GM18909 (cell line): ENCODE data around the gene BICC1.
"Not testable (repeated sequence)": the region's sequence is repeated elsewhere in the genome, so short reads cannot be mapped to it uniquely, and the experiment has no call there.

Experiments used
- ATAC-seq: cut with Tn5 transposase; IDR thresholded peaks from one replicate; pipeline ENCODE4 v1.9.1; 2021; ENCODE audit warnings: mild to moderate bottlenecking; ENCODE audit not compliant: unreplicated experiment, poor library complexity

The BICC1 gene

GRCh38 chr10:58590152-58590840 lies 77.6 kb downstream of the BICC1 start:
- ATAC-seq, result no peak

- no peak for ATAC-seq
Measured at GRCh38 chr10:58590924-58591323, 78.3 kb downstream of the BICC1 start.

- ATAC-seq, result no peak
Measured at GRCh38 chr10:58593008-58593407, 80.3 kb downstream of the BICC1 start.

- not testable (repeated sequence) for ATAC-seq
Measured at GRCh38 chr10:58597211-58597610, 84.5 kb downstream of the BICC1 start.

- no peak for ATAC-seq
Measured at GRCh38 chr10:58599927-58600553, 87.4 kb downstream of the BICC1 start.

- ATAC-seq, result no peak
Measured at GRCh38 chr10:58608351-58608750, 95.7 kb downstream of the BICC1 start.

GRCh38 chr10:58608826-58609531 lies 96.3 kb downstream of the BICC1 start:
- no peak for ATAC-seq

GRCh38 chr10:58609532-58610150 lies 97.0 kb downstream of the BICC1 start:
- no peak for ATAC-seq

- ATAC-seq, result no peak
Measured at GRCh38 chr10:58615237-58615935, 102.7 kb downstream of the BICC1 start.

- no peak for ATAC-seq
Measured at GRCh38 chr10:58618158-58618676, 105.5 kb downstream of the BICC1 start.

- no peak for ATAC-seq
Measured at GRCh38 chr10:58621379-58622077, 108.9 kb downstream of the BICC1 start.

- no peak for ATAC-seq
Measured at GRCh38 chr10:58622246-58622645, 109.6 kb downstream of the BICC1 start.

GRCh38 chr10:58625070-58625469 lies 112.4 kb downstream of the BICC1 start:
- no peak for ATAC-seq

GRCh38 chr10:58627392-58627791 lies 114.7 kb downstream of the BICC1 start:
- no peak for ATAC-seq

GRCh38 chr10:58631715-58632114 lies 119.0 kb downstream of the BICC1 start:
- ATAC-seq, result no peak

- ATAC-seq, result no peak
Measured at GRCh38 chr10:58632216-58632615, 119.5 kb downstream of the BICC1 start.

- ATAC-seq, result no peak
Measured at GRCh38 chr10:58637352-58637751, 124.7 kb downstream of the BICC1 start.

GRCh38 chr10:58638388-58638787 lies 125.7 kb downstream of the BICC1 start:
- no peak for ATAC-seq

GRCh38 chr10:58641095-58641531 lies 128.4 kb downstream of the BICC1 start:
- ATAC-seq, result no peak

GRCh38 chr10:58641708-58642107 lies 129.0 kb downstream of the BICC1 start:
- ATAC-seq, result no peak
